DMS153 treated with DMSO at 0.1 percent for 48 hours (cell line): ENCODE data around the gene TSPAN9.

ENCODE experiments used
- DNase-seq: peaks from one replicate; lab custom pipeline; 2025; ENCODE audit not compliant: unreplicated experiment; lab: John Stamatoyannopoulos, UW

Gene TSPAN9

DNA sequence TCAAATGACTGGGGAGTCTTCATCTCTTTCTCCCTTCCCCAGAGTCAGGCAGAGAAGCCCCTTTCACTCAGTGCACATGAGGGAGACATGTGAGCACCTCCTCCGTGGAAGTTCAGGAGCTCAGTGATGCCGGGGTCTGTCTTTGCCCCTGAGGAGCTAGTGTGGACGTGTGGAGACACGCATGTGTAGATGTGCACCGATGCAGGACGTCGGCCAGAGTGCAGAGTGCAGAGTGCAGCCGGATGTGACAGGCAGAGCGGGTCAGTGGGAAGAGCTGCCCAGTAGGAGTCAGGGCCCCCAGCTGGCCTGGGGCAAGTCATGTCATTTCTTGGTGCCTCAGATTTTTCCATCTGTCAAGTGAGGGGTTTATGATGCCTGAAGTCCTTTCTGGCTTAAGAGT lies 20.7 kb downstream of the TSPAN9 start:
- DNase-seq, result no peak

DNA sequence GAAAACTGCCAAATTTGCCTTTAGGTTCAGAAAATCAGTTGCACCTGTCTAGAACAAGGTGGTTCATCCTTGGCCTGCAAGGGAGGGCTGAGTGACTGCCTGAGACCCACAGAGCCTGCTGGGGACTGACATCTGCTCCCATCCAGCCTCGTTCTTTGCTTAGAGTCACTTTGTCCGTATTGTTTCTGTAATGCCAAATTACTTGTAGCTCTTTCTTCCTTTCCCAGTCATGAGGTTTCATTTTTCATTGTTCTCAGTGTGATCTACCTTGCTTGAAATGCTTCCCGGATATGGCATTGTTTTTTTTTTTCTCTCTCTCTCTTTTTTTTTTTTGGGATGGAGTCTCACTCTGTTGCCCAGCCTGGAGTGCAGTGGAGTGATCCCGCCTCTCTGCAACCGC lies 21.3 kb downstream of the TSPAN9 start:
- no peak for DNase-seq

DNA sequence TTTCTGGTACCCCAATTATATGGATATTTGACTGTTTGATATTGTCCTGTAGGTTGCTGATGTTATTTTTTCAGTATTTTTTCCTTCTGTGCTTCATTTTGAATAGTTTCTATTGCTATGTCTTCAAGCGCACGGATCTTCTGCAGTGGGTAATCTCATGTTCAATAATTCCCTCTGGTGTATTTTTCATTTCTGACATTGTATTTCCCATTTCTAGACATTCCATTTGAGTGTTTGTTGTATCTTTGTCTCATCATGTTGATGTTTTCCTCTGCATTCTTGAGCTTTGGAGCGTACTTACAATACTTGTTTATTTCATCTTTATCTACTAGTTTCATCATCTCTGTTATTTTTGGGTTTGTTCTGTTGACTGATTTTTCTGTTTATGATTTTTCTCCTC lies 22.0 kb downstream of the TSPAN9 start:
- DNase-seq, result no peak

DNA sequence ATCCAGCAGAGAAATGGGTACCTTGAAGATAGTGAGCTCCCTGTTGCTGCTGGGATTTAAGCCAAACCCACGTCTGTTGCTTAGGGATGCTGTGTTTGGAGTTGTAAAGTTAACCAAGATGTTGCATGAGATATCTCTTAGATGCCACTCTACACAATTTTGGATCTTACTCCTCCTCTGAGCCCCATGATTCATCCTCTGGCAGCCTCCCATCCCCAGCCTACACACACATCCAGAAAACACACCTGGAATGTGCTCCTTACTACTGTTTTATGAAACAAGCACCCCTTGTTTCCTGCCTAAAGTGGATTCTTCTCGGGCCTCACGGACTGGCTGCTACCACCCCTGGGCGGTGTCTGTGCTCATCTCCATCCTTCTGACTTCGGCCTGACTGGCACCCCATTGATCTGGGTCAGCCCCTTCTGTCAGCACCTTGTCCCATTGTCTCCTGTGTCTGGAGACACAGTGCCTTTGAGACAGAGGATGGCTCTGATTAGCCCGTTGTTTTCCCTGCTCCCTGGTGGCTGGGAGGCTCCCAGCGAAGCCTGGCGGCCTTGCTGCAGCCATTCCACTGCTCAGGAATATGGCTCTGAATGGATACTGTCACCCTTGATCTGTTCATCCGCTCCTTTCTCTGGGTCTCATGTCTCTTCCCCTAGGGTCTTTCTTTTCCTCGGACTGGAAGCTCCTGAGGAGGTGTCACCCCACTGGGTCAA lies 24.3 kb downstream of the TSPAN9 start:
- no peak for DNase-seq

DNA sequence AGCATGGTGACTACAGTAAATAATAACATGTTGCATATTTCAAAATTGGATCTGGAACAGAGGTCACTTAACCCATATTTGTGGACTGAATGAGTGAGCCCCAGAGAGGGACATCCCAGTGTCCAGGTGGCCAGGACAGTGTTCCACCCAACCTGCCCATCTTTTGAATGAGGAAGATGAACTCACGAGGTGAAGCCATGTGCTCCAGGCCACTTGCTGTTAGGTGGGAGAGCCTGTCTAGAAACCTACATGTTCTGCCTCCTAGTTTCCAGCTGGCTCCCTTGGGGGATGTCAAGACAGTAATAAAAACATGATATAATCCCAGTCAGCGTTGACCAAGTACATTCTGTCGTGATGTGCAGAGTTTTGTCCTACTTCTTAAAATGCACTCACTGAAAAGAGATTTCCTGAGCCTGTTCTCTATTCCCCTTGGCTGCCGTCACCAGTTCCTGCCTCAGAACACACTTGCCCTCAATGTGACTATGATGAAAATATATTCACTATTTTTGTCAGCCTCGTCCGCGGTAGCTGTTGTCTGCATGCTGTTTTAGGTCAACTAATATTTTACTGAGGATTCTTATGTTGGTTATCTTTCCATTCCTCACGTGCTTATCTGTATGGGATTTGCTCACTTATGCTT lies 25.7 kb downstream of the TSPAN9 start:
- no peak for DNase-seq

DNA sequence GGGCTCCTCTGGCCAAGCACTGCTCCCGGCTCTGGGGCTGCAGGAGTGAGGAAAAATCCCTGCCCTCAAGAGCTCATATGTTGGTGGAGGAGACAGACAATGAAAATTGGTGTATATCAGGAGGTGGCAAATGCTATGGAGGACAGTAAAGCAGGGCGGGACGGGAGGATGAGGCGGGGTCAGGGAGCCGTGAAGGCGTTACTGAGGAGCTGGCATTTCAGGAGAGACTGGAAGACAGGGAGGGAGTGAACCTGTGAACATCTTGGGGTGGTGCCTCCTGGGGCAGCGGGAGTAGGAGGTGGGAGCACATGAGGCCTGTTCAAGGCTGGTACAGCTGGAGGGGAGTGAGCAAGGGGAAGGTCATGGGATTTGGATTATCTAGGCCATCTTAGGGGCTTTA lies 26.6 kb downstream of the TSPAN9 start:
- no peak for DNase-seq

DNA sequence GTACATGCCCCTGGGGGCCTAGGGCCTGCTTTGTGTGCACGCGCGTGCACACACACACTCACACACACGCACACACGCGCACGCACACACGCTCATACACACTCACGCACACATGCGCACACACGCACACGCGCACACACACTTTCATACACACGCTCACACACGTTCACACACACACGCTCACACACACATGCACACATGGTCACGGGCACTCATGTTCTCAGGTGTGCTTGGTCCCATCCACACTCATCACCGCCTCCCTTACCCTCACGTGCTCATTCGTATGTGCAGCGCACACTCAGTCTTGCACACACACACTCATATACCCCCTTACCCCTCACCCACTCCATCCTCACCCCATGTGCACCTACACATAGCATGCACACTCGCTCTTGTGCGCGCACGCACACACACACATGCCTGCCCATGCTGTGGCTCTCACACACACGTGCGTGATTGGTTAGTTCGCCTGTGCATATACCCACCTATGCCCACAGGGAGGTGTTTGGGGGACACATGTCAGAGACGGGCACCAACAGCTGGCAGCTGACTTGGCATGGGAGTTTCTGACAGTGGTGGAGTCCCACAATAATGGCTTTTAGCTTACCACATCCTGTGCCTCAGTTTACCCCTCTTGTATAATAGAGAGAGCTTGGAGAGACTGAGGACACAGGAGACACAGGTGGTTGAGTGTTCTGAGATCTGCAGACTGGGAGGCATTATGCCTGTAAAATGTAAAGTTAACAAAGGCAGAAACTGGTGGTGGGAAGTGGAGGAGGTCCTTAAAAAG lies 28.7 kb downstream of the TSPAN9 start:
- DNase-seq, result no peak

DNA sequence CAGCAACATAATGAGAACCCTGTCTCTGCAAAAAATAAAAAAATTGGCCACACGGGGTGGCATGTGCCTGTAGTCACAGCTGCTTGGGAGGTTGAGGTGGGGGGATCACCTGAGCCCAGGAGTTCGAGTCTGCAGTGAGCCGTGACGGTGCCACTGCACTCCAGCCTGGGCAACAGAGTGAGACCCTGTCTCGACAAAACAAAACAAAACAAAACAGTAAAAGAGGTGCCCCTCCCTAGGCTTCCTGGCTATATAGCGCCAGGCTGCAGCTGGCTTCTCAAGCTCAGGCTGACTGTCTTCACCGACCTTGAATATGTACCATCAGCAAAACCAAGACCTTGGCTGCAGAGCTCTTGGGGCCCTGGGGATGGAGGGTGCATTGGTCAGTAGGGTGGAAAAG lies 29.4 kb downstream of the TSPAN9 start:
- no peak for DNase-seq

DNA sequence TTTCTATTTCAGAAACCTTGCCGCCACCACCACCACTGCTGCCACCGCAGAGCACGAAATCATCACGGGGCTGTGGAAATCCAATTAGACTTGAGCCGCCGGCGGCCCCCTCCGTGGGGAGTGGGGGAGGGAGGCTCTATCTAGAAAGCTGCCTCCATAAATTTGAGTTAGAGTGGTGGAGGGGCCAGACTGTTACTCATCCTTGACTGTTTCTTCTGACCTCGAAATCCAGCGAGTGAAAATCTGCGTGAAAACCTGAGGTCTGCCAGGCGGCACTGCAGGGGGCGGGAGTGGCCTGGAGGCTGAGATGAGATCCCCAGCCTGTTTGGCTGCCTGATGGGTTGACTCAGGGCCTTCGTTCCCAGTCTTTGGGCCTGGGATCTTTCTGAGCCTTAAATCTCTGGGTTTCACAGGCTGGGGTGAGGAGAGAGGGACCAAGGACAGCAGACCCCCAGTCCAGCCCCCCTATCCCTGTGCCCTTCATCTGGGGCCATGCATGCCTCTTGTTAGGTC lies 29.9 kb downstream of the TSPAN9 start:
- DNase-seq, result no peak

DNA sequence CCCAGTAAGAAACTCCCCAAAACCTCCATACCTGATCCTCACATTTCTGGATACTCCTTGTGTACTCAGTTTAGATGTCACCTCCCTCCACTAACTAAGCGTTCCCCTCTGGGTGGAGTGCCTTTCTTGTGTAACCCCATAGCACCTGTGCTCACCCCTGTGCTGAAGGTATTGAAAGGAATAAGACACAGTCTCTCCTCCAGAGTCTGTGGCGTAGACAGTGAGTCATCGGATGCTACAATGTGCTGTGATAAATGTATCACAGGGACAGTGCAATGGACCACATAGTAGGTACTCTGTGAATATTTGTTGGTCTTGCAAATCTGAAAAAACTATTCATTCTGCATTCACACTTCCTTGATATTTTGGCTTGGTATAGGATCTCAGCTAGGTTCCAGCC lies 30.8 kb downstream of the TSPAN9 start:
- DNase-seq, result no peak

DNA sequence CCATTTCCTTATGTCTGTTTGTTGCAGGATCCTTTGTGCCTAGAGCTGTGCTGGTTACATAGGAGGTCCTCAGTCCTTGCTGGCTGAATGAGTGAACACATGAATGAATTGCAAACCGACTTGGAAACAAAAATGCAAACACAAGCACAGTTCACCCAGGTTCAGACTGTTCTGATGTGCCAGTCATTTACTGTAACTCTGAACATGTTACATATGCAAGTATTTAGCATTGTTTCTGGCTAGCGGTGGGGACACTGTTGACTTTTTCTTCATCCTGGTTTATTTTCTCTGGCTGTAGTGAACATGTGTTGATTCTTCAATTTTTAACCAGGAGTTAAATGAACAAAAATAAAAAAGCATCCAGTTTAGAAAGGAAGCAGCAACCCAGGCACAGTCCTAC lies 33.4 kb downstream of the TSPAN9 start:
- DNase-seq, result no peak

DNA sequence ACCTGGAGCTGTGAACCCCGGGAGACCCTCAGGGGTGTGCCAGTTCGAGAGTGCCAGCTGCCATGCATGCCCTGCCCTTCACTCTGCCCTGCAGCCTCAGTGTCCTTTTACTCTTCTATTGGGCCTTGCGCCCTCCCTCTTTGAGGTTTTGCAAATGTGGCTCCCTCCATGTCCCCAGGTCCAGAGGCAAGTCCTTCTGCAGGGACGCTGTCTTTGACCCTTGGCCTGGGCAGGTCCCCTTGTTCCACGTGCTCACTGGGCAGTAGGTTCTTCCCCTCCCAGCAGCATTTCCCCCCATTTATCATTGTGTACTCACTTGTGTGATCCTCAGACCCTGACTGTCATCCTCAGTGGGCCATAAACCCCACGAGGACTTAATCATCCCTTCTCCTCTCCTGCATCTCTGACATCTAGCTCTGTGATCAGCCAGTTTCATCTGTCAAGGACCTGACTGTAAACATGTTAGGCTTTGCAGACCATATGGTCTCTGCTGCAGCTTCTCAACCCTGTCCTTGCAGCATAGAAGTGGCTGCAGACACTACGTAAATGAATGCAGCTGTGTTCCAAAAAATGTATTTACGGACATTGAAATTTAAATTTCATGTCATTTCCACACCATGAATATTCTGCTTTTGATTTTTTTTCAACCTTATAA lies 36.6 kb downstream of the TSPAN9 start:
- DNase-seq, result no peak

DNA sequence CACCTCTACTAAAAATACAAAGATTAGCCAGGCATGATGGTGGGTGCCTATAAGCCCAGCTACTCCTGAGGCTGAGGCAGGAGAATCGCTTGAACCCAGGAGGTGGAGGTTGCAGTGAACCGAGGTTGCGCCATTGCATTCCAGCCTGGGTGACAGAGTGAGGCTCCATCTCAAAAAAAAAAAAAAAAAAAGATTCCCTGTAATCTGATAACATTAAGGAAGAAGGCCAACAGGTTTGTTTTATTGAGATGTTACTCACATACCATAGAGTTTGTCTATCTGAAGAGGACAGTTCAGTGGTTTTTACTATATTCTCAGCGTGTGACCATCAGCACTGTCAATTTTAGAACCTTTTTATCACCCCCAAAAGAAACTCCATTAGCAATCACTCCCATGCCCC lies 37.5 kb downstream of the TSPAN9 start:
- no peak for DNase-seq

DNA sequence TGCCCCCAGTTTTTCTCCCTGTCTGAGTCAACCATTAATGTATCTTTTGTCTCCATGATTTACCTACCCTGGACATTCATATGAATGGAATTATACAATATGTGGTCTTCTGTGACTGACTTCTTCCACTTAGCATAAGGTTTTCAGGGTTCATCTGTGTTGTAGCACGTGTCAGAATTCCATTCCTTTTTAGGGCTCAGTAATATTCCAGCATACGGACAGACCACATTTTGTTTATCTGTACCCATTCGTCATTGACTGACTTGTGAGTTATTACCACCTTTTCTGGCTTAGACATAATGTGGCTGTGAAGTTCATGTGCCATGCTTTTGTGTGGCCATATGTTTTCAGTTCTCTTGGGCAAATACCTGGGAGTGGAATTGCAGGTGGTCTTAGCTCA lies 37.9 kb downstream of the TSPAN9 start:
- DNase-seq, result no peak

DNA sequence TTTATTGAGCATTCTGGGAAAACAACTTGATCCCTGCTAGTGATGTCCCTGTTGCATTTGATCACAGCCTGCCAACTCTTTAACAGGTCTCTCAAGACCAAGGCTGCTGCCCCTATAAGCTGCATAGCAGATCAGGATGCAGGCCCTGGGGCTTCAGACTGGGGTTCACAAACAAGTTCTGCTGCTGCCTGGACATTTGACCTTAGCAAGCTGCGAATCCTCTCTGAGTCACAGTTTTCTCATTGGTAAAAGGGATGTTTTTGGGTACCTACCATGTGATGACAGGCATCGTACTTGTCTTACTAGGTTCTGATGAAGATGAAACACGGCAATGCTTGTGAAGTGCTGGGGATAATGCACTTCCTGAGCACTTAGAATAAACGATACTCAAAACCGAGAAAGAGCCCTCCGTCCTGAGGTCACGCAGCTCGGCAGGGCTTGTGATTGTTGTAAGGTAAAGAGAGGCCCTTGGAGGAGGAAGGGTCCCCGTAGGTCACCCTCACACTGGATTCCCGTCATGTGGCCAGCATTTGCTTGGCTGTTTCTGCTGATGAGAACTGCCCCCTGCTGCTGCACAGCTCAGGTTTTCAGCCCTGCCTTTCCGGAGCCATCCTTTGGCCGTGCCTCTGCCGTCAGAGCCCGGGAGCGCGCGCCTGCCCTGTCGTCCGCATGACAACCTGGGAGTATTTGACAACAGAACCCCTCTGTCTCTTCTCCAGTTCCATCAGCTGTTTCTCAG lies 39.1 kb downstream of the TSPAN9 start:
- DNase-seq, result no peak

DNA sequence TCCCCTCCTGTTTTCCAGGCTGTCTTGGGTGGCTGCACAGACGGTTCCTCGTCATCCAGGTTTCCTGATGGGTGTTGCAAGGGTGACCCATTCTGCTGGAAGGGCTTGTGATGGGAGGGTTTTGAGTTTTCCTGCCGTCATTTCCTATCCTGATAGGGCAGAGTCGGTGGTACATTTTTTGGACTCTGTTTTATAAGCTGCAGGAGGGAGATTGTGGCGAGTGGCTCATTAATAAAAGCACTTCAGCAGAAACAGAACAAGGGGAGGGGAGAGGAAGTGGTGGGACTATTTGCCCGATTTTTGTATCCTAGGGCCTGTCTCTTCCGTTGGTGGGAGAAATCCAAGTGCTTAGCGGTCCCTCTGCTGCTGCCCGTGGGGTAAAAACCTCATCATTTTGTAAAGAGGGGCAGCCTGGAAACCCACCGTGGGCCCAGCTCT lies 40.0 kb downstream of the TSPAN9 start:
- DNase-seq, result no peak

DNA sequence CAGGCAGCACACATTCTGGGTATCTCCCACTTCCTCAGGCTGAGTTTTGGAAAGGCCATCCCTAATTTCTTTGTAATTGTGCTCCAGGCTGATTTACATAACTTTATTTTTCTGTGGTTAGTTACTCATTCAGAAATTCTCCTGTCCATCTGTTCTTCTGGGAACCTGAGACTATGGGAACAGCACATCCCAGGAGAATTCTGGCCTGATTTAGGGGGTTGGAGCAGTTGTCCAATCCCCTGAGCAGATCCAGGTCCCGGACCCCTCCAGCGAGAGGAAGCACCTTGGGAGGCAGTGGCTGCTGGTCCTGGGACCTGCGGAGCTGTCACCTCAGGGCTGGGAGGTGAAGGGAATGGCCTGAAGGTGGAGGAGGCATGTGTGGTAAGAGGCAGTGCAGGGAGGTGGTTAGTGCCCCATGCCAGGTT lies 40.4 kb downstream of the TSPAN9 start:
- DNase-seq, result no peak

DNA sequence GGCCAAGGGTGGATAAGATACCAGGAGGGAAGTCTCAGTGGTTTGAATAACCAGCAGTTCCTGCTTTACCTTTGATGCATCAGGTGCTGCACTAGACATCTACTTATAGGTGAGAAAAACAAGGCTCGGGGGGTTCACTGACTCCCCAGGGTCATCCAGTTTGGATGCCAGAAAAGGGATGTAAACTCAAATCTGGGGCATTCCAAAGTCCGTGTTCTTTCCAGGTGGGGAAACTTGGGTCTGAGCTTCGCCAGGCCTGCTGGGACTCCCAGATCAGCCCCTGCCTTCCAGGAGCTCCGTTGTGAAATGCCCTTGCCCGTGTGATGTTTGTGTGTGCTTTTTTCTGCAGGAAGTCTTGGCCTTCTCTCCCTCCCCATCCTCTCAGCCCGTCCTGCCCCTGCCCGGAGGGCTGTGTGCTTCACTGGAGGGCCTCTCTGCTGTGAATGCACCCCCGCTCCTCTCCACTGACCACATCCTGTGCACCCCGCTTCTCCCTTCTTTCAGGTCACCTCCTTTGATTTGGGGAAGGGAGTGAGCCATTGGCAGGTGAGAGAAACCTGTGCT lies 42.1 kb downstream of the TSPAN9 start:
- DNase-seq, result no peak

DNA sequence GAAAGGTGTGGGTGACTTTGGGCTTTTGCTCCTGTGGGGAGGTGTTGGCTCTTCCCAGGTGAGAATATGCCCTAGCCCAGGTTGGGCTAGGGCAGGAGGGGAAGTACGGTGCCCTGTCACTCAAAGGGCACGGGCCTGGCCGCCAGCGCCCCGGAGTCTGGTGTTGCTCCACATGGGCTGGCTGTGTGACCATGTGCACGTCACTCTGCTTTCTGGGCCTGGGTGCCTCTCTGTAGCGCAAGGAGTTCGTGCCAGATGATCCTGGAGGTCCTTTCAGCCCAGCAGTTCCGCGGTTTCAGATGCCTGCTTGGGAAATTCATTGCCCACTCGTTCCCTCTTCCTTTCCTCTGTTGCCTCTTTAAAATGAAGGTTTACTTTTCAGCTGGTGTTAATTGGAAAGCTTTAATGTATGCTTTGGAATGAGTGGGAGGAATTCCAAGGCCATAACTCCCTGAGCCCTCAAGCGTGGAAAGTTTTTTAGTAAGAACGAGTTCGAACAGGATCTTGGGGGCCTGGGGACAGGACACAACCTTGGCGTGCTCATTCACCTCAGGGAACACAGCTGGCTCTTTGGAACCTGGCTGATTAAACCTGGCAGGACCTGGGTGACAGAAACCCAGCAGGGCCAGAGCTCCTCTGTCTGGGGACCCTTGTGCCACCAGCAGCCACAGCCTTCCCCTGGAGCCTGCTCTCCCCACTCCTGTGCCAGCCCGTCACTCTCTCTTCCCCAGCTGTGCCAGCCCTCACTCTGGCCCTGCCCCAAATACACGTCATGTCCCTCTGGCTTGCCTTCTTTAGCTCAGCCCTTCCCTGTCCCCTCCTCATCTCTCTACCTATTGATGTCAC lies 42.8 kb downstream of the TSPAN9 start:
- no peak for DNase-seq

DNA sequence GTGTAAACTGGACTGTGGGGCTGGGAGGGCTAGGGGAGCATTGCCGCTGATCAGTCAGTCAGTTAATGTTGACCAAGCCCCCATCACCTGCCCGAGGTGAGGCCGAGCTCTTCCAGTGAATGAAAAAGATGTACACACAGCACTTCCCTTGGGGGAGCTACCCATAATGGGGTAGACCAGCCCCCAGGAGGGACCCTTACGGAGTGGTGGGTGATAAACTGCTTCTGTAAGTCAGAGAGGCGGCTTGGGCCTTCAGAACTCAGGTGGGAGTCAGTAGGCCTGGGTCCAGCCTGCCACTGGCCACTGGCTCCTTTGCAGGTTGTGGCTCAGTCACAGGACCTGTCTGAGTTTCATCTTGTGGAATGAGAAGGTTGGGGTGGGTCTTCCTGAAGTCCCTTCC lies 43.5 kb downstream of the TSPAN9 start:
- DNase-seq, result no peak
